Body of pancreas (tissue), 4 donors: ENCODE data around the gene ADGRF5. TPM values are rescaled to one million over a fixed set of nuclear protein-coding genes. Genes with fewer than 3 reads are reported as not detected.

ENCODE experiments used
- ATAC-seq: fragments of 150-250 bp; one replicate; pipeline ENCODE4 v1.9.1; 2016
- DNase-seq, 4 donors: peaks; one replicate each; pipeline ENCODE4 v3.0.0-alpha.2; 2019
- H3K27ac ChIP-seq, 4 donors: fragments of 200-600 bp; sonication (generic); 1 replicate in 3 of 4; 2 replicates in 1 of 4; pipeline versions ENCODE4 v1.5.1 to v1.6.1; 2016 to 2019; ENCODE audit warnings: mild to moderate bottlenecking in 1 of 4, mixed read lengths in 1 of 4, moderate library complexity in 1 of 4
- H3K27me3 ChIP-seq, 2 donors: fragments of 200-600 bp; sonication (generic); one replicate each; pipeline ENCODE4 v1.6.0; 2016; ENCODE audit warnings: mild to moderate bottlenecking in 1 of 2
- H3K36me3 ChIP-seq, 2 donors: fragments of 200-600 bp; sonication (generic); replicated peaks in 1 of 2; 2 replicates each; pipeline ENCODE4 v1.5.1; 2016; ENCODE audit warnings: low read depth in 2 of 2; ENCODE audit not compliant: insufficient read depth in 1 of 2
- H3K4me1 ChIP-seq: fragments of 200-600 bp; sonication (generic); one replicate; pipeline ENCODE4 v1.6.0; 2016
- H3K4me3 ChIP-seq, 2 donors: fragments of 200-600 bp; sonication (generic); 1 replicate in 1 of 2; 2 replicates in 1 of 2; pipeline ENCODE4 v1.5.1; 2016 to 2019
- H3K9me3 ChIP-seq, 3 donors: fragments of 200-600 bp; sonication (generic); 1 replicate in 2 of 3; 2 replicates in 1 of 3; pipeline ENCODE4 v1.5.1; 2016
- CTCF ChIP-seq, 7 experiments: fragments of 450-650 bp in 4 of 7; fragments of 200-600 bp in 3 of 7; sonication (generic) in 3 of 7; IDR thresholded peaks; one replicate each; pipeline ENCODE4 v1.5.1; 2016 to 2019; ENCODE audit warnings: antibody characterized with exemption in 7 of 7
- POLR2A ChIP-seq, 3 donors: fragments of 450-650 bp; IDR thresholded peaks; one replicate each; pipeline ENCODE4 v1.6.1; 2016; ENCODE audit warnings: antibody characterized with exemption in 3 of 3, mild to moderate bottlenecking in 2 of 3
- WGBS, 2 donors: methylation state at CpG; one replicate each; pipeline ENCODE4 v1.1.5; 2017; 5-methylcytosine and 5-hydroxymethylcytosine counted together
- intact Hi-C: fragments of 100-400 bp; cut with DNase I; formaldehyde crosslinking; loops from one replicate; pipeline ENCODE4 v1.15.1; 2023
- total RNA-seq, 2 donors: library from RNA; depleted of rRNA; stranded (reverse); fragments of >200 nt; gene quantifications; one replicate each; pipeline ENCODE4 v1.1.0, GENCODE V29; 2016

The ADGRF5 gene
- total RNA-seq, 2 donors from 2014 or later = 4.9 to 6.5 TPM

DNA sequence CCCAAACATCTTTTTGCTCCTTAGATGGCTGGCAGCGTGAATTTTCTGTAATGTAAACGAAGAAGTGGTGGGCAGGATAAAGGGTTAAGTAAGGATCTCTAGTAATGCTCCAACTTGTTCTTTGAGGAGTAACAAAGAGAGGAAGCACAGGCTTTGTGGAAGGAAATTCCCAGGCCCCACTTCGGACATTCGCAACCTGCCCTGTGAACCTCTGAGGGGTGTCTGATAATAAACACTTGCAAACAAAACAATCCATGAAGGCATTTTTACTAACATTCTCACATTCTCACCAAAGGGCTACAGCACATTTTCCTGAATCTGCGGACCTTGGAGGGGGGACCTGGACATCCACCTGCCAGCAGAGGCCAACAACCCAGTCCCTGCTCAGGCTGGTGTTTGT lies 25.8 kb upstream of the ADGRF5 start:
- TF ChIP-seq POLR2A (IDR thresholded peaks at IDR 0.05) (no peak), CTCF (IDR thresholded peaks at IDR 0.05) (no peak)
- no peak for ATAC-seq
- Histone ChIP-seq H3K27ac (peak overlapping the region in 1 of 4 donors; percentile 13), H3K36me3 (no peaks in the 10 kb centered on the region), H3K27me3 (no peaks in the 10 kb centered on the region), H3K9me3 (no peaks in the 10 kb centered on the region), H3K4me3 (no peak overlapping the region), H3K4me1 (no peaks in the 10 kb centered on the region)
- DNase-seq = no peak
- intact Hi-C loops = no loop called here
- WGBS, 2 donors = 66 to 86% methylated on average over 4 to 5 of the region's 5 CpGs

DNA sequence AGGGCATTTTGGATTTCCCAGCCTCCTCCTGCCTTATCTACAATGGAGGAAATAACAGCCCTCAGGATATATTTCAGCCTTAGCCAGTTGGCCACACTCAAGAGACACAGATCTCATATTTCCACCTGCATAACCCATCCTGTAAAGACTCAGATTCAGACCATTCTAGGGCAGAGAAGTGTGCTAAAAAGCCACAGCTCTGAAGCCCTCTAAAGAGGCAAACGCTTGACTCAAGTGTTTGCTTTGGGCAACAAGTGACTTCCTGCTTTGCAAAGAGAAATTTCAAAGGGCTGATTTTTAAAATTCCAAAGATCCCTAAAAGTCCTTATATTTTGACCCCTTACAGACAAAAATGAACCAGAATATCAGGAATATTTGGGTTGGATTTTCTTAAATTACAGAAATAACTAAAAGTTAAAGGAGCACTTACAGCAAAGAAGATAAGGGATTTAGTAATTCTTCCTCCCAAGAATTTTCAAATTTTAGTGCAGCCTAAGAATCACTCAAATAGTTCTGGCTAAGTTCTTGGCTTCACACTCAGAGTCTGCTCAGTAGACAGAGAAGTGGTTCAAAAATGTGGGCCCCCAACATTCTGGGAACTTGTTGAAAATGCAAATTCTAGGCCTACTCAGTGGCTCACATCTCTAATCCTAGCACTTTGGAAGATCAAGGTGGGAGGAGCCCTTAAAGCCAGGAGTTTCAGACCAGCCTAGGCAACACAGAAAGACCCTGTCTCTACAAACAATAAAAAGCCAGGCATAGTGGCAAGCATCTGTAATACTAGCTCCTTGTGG lies 18.9 kb upstream of the ADGRF5 start:
- 54 to 73% methylated on average over 1 of the region's 1 CpG for WGBS, 2 donors
- Histone ChIP-seq H3K4me3 (no peak overlapping the region), H3K27ac (no peak overlapping the region), H3K9me3 (no peaks in the 10 kb centered on the region), H3K27me3 (no peaks in the 10 kb centered on the region), H3K4me1 (no peaks in the 10 kb centered on the region), H3K36me3 (no peaks in the 10 kb centered on the region)
- intact Hi-C loops = no loop called here
- ATAC-seq = no peak
- DNase-seq = no peak
- no peak for TF ChIP-seq CTCF (IDR thresholded peaks at IDR 0.05)
- no peak for TF ChIP-seq POLR2A (IDR thresholded peaks at IDR 0.05)

GRCh38 chr6:46937642-46938041 lies 15.9 kb upstream of the ADGRF5 start:
- Histone ChIP-seq H3K36me3 (no peaks in the 10 kb centered on the region), H3K27me3 (no peaks in the 10 kb centered on the region), H3K4me1 (no peaks in the 10 kb centered on the region), H3K9me3 (no peaks in the 10 kb centered on the region), H3K4me3 (no peak overlapping the region), H3K27ac (no peak overlapping the region)
- intact Hi-C loops = no loop called here
- DNase-seq (no peak), ATAC-seq (no peak)
- 58 to 74% methylated on average over 4 of the region's 4 CpGs for WGBS, 2 donors
- TF ChIP-seq CTCF (IDR thresholded peaks at IDR 0.05) = no peak

DNA sequence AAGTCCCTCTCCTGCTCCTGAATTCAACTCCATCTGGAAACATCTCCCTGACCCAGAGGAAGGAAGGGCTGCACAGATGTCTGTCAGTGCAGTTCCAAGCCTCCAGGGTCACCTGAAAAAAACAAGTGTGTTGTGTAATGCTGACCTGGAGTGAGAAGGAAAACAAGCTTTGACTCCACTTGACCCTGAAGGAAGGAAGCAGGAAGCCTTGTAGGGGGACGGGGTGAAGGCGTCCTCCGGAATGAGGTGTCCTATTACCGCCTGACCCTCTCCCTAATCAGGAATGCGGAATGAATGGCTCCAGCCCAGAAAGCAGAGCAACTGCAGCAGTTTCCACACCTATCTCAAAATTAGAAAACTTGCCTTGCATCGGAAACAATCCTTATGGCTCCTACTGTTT lies 13.9 kb upstream of the ADGRF5 start:
- DNase-seq (no peak), ATAC-seq (no peak)
- intact Hi-C loops = no loop called here
- H3K36me3 ChIP-seq = no peaks in the 10 kb centered on the region
- no peak overlapping the region for H3K27ac ChIP-seq
- H3K27me3 ChIP-seq = no peaks in the 10 kb centered on the region
- no peaks in the 10 kb centered on the region for H3K4me1 ChIP-seq
- TF ChIP-seq POLR2A (IDR thresholded peaks at IDR 0.05) (no peak), CTCF (IDR thresholded peaks at IDR 0.05) (no peak)
- WGBS, 2 donors = 90 to 94% methylated on average over 6 of the region's 6 CpGs
- H3K4me3 ChIP-seq = no peak overlapping the region
- H3K9me3 ChIP-seq = no peaks in the 10 kb centered on the region

GRCh38 chr6:46933751-46934150 lies 12.0 kb upstream of the ADGRF5 start:
- H3K27me3 ChIP-seq = no peaks in the 10 kb centered on the region
- no peaks in the 10 kb centered on the region for H3K4me1 ChIP-seq
- intact Hi-C loops = no loop called here
- H3K4me3 ChIP-seq = no peak overlapping the region
- TF ChIP-seq POLR2A (IDR thresholded peaks at IDR 0.05) (no peak), CTCF (IDR thresholded peaks at IDR 0.05) (no peak)
- H3K36me3 ChIP-seq = no peaks in the 10 kb centered on the region
- no peaks in the 10 kb centered on the region for H3K9me3 ChIP-seq
- no peak overlapping the region for H3K27ac ChIP-seq
- DNase-seq (no peak), ATAC-seq (no peak)
- WGBS, 2 donors = 83 to 86% methylated on average over 5 of the region's 5 CpGs
